Hepatocyte (in vitro differentiated cells): ENCODE results near the gene KRTAP10-5. TPM values are rescaled to one million over a fixed set of nuclear protein-coding genes. Genes with fewer than 3 reads are reported as not detected.

Source experiments
- DNase-seq: peaks from one replicate; pipeline ENCODE4 v3.0.0-alpha.2; 2016; ENCODE audit warnings: low spot score
- H2AFZ ChIP-seq: fragments of 200-600 bp; sonication (generic); 2 replicates; pipeline ENCODE4 v1.6.0; 2016; ENCODE audit warnings: antibody characterized with exemption, mild to moderate bottlenecking
- H3K27ac ChIP-seq: fragments of 200-600 bp; sonication (generic); 2 replicates; pipeline ENCODE4 v1.5.1; 2016; ENCODE audit warnings: mild to moderate bottlenecking
- H3K27me3 ChIP-seq: fragments of 200-600 bp; sonication (generic); 2 replicates; pipeline ENCODE4 v1.6.1; 2016
- H3K36me3 ChIP-seq: fragments of 200-600 bp; sonication (generic); replicated peaks from 2 replicates; pipeline ENCODE4 v1.5.1; 2016; ENCODE audit warnings: low read depth; ENCODE audit not compliant: insufficient read depth
- H3K4me1 ChIP-seq: fragments of 200-600 bp; sonication (generic); 2 replicates; pipeline ENCODE4 v1.5.1; 2016; ENCODE audit warnings: mild to moderate bottlenecking, moderate library complexity; ENCODE audit not compliant: insufficient read depth
- H3K4me2 ChIP-seq: fragments of 200-600 bp; sonication (generic); 2 replicates; pipeline ENCODE4 v1.6.0; 2016
- H3K4me3 ChIP-seq: fragments of 200-600 bp; sonication (generic); 2 replicates; pipeline ENCODE4 v1.5.1; 2016; ENCODE audit warnings: mild to moderate bottlenecking
- H3K79me2 ChIP-seq: fragments of 200-600 bp; sonication (generic); 2 replicates; pipeline ENCODE4 v1.6.0; 2017; ENCODE audit warnings: mild to moderate bottlenecking
- H3K9me2 ChIP-seq: fragments of 200-600 bp; sonication (generic); replicated peaks from 2 replicates; pipeline ENCODE4 v1.6.0; 2017; ENCODE audit warnings: mild to moderate bottlenecking; ENCODE audit not compliant: insufficient read depth
- H3K9me3 ChIP-seq: fragments of 200-600 bp; sonication (generic); 2 replicates; pipeline ENCODE4 v1.5.1; 2016; ENCODE audit warnings: low read depth, mild to moderate bottlenecking
- H4K20me1 ChIP-seq: fragments of 200-600 bp; sonication (generic); 2 replicates; pipeline ENCODE4 v1.6.0; 2016; ENCODE audit warnings: mild to moderate bottlenecking; ENCODE audit not compliant: insufficient read depth, poor library complexity, severe bottlenecking
- CTCF ChIP-seq: fragments of 200-600 bp; sonication (generic); IDR thresholded peaks from 2 replicates; pipeline ENCODE4 v1.5.1; 2016; ENCODE audit warnings: antibody characterized with exemption, mild to moderate bottlenecking; ENCODE audit not compliant: poor library complexity
- EZH2 ChIP-seq: fragments of 200-600 bp; sonication (generic); IDR thresholded peaks from 2 replicates; pipeline ENCODE4 v1.6.1; 2016; ENCODE audit warnings: antibody characterized with exemption, mild to moderate bottlenecking, borderline replicate concordance
- EZH2phosphoT487 ChIP-seq: fragments of 200-600 bp; sonication (generic); IDR thresholded peaks from one replicate; pipeline ENCODE4 v1.6.1; 2018; ENCODE audit warnings: antibody characterized with exemption, mild to moderate bottlenecking, low read depth, moderate library complexity; ENCODE audit not compliant: unreplicated experiment, severe bottlenecking
- WGBS: methylation state at CpG from one replicate; pipeline ENCODE4 v1.1.6; 2016; ENCODE audit warnings: low lambda C conversion rate; ENCODE audit errors: missing lambda C conversion rate; 5-methylcytosine and 5-hydroxymethylcytosine counted together
- polyA plus RNA-seq: library from polyadenylated mRNA; unstranded; fragments of >200 nt; fragmentation: Nextera tagmentation; extraction: Ambion mirVana; gene quantifications from 2 replicates; pipeline ENCODE4 v1.2.1, GENCODE V29; 2016
- total RNA-seq: library from RNA; depleted of rRNA; stranded (reverse); fragments of >200 nt; gene quantifications from 2 replicates; pipeline ENCODE4 v1.2.3, GENCODE V29; 2014

The KRTAP10-5 gene
- total and polyA plus RNA-seq, 2 experiments from 2014 or later, result not detected

GRCh38 chr21:44557491-44558328 is 22.7 kb downstream of the KRTAP10-5 start:
- Histone ChIP-seq H3K79me2 (no peaks in the 10 kb centered on the region), H3K36me3 (no peaks in the 10 kb centered on the region), H3K27me3 (no peaks in the 10 kb centered on the region), H3K4me3 (no peak overlapping the region), H3K9me2 (no peaks in the 10 kb centered on the region), H3K4me2 (no peak overlapping the region), H3K9me3 (no peaks in the 10 kb centered on the region), H3K27ac (no peak overlapping the region), H2AFZ (no peak overlapping the region), H3K4me1 (no peaks in the 10 kb centered on the region), H4K20me1 (no peaks in the 10 kb centered on the region)
- no peak for DNase-seq
- TF ChIP-seq CTCF, result no peak
- no peak for TF ChIP-seq EZH2phosphoT487
- no peak for TF ChIP-seq EZH2
- 80% methylated on average over 28 of the region's 30 CpGs for WGBS

- Histone ChIP-seq H3K36me3 (no peaks in the 10 kb centered on the region), H4K20me1 (no peaks in the 10 kb centered on the region), H3K9me3 (no peaks in the 10 kb centered on the region), H3K4me2 (no peak overlapping the region), H3K27me3 (no peaks in the 10 kb centered on the region), H2AFZ (no peak overlapping the region), H3K79me2 (no peaks in the 10 kb centered on the region), H3K9me2 (no peaks in the 10 kb centered on the region), H3K27ac (no peak overlapping the region), H3K4me3 (no peak overlapping the region), H3K4me1 (no peaks in the 10 kb centered on the region)
- no peak for DNase-seq
- WGBS, result 88% methylated on average over 9 of the region's 9 CpGs
- TF ChIP-seq EZH2, result no peak
- no peak for TF ChIP-seq CTCF
- TF ChIP-seq EZH2phosphoT487, result no peak
Measured at GRCh38 chr21:44556879-44557278, 23.5 kb downstream of the KRTAP10-5 start.

GRCh38 chr21:44555200-44555875 is 25.1 kb downstream of the KRTAP10-5 start:
- WGBS, result 71% methylated on average over 13 of the region's 13 CpGs
- no peak for TF ChIP-seq CTCF
- no peak for TF ChIP-seq EZH2
- no peak for TF ChIP-seq EZH2phosphoT487
- Histone ChIP-seq H3K9me2 (no peaks in the 10 kb centered on the region), H3K9me3 (no peaks in the 10 kb centered on the region), H4K20me1 (no peaks in the 10 kb centered on the region), H3K27ac (no peak overlapping the region), H3K79me2 (no peaks in the 10 kb centered on the region), H2AFZ (no peak overlapping the region), H3K4me2 (no peak overlapping the region), H3K4me1 (no peaks in the 10 kb centered on the region), H3K27me3 (no peaks in the 10 kb centered on the region), H3K4me3 (no peak overlapping the region), H3K36me3 (no peaks in the 10 kb centered on the region)
- no peak for DNase-seq
